ENCODE measurements around the gene OR14C36. TPM values are rescaled to one million over a fixed set of nuclear protein-coding genes. Genes with fewer than 3 reads are reported as not detected.

The OR14C36 gene
- total and polyA plus RNA-seq, 4 donors = not detected

DNA sequence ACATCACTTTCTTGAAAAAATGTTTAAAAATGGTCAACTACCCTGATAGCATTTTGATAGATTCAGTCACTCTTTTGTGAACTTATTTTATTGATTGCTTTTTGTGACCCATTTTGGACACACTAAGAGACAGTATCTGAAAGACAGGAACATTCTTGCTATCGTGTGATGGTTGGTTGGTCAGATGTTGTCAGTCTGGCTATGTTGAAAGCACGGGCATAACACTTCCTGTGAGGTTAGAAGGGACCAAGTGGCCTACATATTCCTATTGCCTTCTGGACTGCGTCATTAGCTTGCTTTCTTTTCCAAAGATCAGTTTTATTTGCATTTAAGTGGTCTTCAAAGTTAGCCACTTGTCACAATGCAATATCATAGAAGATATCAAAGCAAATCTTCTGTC lies 28.3 kb downstream of the OR14C36 start:
- no peak overlapping the region for H3K27ac ChIP-seq (ENCODE audit: low read depth in 1 of 2, low read length in 2 of 2)
- no peak for DNase-seq (ENCODE audit: low spot score)
- no peak overlapping the region for H3K4me3 ChIP-seq (ENCODE audit: low read depth in 1 of 3, low read length in 3 of 3)
- 56% methylated on average over 3 of the region's 3 CpGs for WGBS
- H3K9ac ChIP-seq (ENCODE audit: low read depth in 1 of 2, low read length in 2 of 2) = no peak overlapping the region
- TF ChIP-seq, protein P1, sequence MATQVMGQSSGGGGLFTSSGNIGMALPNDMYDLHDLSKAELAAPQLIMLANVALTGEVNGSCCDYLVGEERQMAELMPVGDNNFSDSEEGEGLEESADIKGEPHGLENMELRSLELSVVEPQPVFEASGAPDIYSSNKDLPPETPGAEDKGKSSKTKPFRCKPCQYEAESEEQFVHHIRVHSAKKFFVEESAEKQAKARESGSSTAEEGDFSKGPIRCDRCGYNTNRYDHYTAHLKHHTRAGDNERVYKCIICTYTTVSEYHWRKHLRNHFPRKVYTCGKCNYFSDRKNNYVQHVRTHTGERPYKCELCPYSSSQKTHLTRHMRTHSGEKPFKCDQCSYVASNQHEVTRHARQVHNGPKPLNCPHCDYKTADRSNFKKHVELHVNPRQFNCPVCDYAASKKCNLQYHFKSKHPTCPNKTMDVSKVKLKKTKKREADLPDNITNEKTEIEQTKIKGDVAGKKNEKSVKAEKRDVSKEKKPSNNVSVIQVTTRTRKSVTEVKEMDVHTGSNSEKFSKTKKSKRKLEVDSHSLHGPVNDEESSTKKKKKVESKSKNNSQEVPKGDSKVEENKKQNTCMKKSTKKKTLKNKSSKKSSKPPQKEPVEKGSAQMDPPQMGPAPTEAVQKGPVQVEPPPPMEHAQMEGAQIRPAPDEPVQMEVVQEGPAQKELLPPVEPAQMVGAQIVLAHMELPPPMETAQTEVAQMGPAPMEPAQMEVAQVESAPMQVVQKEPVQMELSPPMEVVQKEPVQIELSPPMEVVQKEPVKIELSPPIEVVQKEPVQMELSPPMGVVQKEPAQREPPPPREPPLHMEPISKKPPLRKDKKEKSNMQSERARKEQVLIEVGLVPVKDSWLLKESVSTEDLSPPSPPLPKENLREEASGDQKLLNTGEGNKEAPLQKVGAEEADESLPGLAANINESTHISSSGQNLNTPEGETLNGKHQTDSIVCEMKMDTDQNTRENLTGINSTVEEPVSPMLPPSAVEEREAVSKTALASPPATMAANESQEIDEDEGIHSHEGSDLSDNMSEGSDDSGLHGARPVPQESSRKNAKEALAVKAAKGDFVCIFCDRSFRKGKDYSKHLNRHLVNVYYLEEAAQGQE (IDR thresholded peaks at IDR 0.05) = no peak
- TF ChIP-seq, protein P2, sequence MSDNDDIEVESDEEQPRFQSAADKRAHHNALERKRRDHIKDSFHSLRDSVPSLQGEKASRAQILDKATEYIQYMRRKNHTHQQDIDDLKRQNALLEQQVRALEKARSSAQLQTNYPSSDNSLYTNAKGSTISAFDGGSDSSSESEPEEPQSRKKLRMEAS (IDR thresholded peaks at IDR 0.05) = no peak
- TF ChIP-seq RAD21 (IDR thresholded peaks at IDR 0.05) (no peak), GABPA (IDR thresholded peaks at IDR 0.05 in 1 of 2, conservative IDR thresholded peaks at IDR 0.05 in 1 of 2) (no peak), TAF1 (conservative IDR thresholded peaks at IDR 0.05) (no peak), JUND (IDR thresholded peaks at IDR 0.05) (no peak), EGR1 (IDR thresholded peaks at IDR 0.05; ENCODE audit: low read depth in 2 of 2) (no peak), YY1 (IDR thresholded peaks at IDR 0.05) (no peak), NR2F2 (IDR thresholded peaks at IDR 0.05) (no peak), FOXA2 (IDR thresholded peaks at IDR 0.05) (no peak), SP1 (IDR thresholded peaks at IDR 0.05) (no peak), HNF4G (IDR thresholded peaks at IDR 0.05) (no peak), RXRA (IDR thresholded peaks at IDR 0.05) (no peak), FOXA1 (IDR thresholded peaks at IDR 0.05) (no peak), HNF4A (conservative IDR thresholded peaks at IDR 0.05) (no peak)
- TF ChIP-seq, protein P3, sequence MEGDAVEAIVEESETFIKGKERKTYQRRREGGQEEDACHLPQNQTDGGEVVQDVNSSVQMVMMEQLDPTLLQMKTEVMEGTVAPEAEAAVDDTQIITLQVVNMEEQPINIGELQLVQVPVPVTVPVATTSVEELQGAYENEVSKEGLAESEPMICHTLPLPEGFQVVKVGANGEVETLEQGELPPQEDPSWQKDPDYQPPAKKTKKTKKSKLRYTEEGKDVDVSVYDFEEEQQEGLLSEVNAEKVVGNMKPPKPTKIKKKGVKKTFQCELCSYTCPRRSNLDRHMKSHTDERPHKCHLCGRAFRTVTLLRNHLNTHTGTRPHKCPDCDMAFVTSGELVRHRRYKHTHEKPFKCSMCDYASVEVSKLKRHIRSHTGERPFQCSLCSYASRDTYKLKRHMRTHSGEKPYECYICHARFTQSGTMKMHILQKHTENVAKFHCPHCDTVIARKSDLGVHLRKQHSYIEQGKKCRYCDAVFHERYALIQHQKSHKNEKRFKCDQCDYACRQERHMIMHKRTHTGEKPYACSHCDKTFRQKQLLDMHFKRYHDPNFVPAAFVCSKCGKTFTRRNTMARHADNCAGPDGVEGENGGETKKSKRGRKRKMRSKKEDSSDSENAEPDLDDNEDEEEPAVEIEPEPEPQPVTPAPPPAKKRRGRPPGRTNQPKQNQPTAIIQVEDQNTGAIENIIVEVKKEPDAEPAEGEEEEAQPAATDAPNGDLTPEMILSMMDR (IDR thresholded peaks at IDR 0.05; ENCODE audit: low read depth, low read length, missing input control) = no peak
- TF ChIP-seq, protein P4, sequence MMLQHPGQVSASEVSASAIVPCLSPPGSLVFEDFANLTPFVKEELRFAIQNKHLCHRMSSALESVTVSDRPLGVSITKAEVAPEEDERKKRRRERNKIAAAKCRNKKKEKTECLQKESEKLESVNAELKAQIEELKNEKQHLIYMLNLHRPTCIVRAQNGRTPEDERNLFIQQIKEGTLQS (IDR thresholded peaks at IDR 0.05) = no peak
- TF ChIP-seq, protein P5, sequence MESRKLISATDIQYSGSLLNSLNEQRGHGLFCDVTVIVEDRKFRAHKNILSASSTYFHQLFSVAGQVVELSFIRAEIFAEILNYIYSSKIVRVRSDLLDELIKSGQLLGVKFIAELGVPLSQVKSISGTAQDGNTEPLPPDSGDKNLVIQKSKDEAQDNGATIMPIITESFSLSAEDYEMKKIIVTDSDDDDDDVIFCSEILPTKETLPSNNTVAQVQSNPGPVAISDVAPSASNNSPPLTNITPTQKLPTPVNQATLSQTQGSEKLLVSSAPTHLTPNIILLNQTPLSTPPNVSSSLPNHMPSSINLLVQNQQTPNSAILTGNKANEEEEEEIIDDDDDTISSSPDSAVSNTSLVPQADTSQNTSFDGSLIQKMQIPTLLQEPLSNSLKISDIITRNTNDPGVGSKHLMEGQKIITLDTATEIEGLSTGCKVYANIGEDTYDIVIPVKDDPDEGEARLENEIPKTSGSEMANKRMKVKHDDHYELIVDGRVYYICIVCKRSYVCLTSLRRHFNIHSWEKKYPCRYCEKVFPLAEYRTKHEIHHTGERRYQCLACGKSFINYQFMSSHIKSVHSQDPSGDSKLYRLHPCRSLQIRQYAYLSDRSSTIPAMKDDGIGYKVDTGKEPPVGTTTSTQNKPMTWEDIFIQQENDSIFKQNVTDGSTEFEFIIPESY (IDR thresholded peaks at IDR 0.05) = no peak
- no peaks in the 10 kb centered on the region for H3K9me3 ChIP-seq (ENCODE audit: control insufficient read depth in 4 of 4, low read length in 3 of 4)
- H3K4me1 ChIP-seq (ENCODE audit: control insufficient read depth in 4 of 4, insufficient read depth in 4 of 4, low read length in 3 of 4) = no peaks in the 10 kb centered on the region
- H3K27me3 ChIP-seq (ENCODE audit: control insufficient read depth in 4 of 4, insufficient read depth in 4 of 4, low read length in 3 of 4) = no peaks in the 10 kb centered on the region
- H3K36me3 ChIP-seq (ENCODE audit: control insufficient read depth in 4 of 4, insufficient read depth in 3 of 4, low read depth in 1 of 4, low read length in 3 of 4) = no peaks in the 10 kb centered on the region
